Glutamatergic neuron (in vitro differentiated cells): Measurements from ENCODE around the gene CAMK2B. TPM values are rescaled to one million over a fixed set of nuclear protein-coding genes. Genes with fewer than 3 reads are reported as not detected.
"Not testable (repeated sequence)": the region's sequence is repeated elsewhere in the genome, so short reads cannot be mapped to it uniquely, and the experiment has no call there.

Experiments used
- DNase-seq: peaks from one replicate; pipeline ENCODE4 v3.0.0; 2022
- H3K27ac Mint-ChIP-seq: one replicate; pipeline ENCODE4 v1.8.0; 2020; ENCODE audit warnings: mild to moderate bottlenecking, mixed read lengths, inconsistent platforms; ENCODE audit not compliant: unreplicated experiment
- H3K27me3 Mint-ChIP-seq: one replicate; pipeline ENCODE4 v1.8.0; 2020; ENCODE audit warnings: mild to moderate bottlenecking, moderate library complexity, mixed read lengths, inconsistent platforms; ENCODE audit not compliant: unreplicated experiment
- H3K36me3 Mint-ChIP-seq: one replicate; pipeline ENCODE4 v1.8.0; 2020; ENCODE audit warnings: mild to moderate bottlenecking, mixed read lengths, inconsistent platforms; ENCODE audit not compliant: unreplicated experiment
- H3K4me1 Mint-ChIP-seq: one replicate; pipeline ENCODE4 v1.8.0; 2020; ENCODE audit warnings: mild to moderate bottlenecking, low read depth, mixed read lengths, inconsistent platforms; ENCODE audit not compliant: unreplicated experiment
- H3K4me3 Mint-ChIP-seq: one replicate; pipeline ENCODE4 v1.8.0; 2020; ENCODE audit warnings: mild to moderate bottlenecking, mixed read lengths, inconsistent platforms; ENCODE audit not compliant: unreplicated experiment
- H3K9me3 Mint-ChIP-seq: one replicate; pipeline ENCODE4 v1.8.0; 2020; ENCODE audit warnings: mild to moderate bottlenecking, moderate library complexity, mixed read lengths, inconsistent platforms; ENCODE audit not compliant: unreplicated experiment
- total RNA-seq: library from RNA; stranded (reverse); fragmentation: NEBNext Ultra II Directional; extraction: Animal tissue kit (Norgen Biotek cat#: 25700); gene quantifications from one replicate; pipeline ENCODE4 v1.2.1, GENCODE V29; 2021; ENCODE audit not compliant: unreplicated experiment
- TF ChIP-seq, protein P1 (sequence below): fragments of 200-600 bp; sonication (generic); IDR thresholded peaks from one replicate; pipeline ENCODE4 v1.5.0; 2021; ENCODE audit not compliant: partially characterized antibody, unreplicated experiment

The CAMK2B gene
- total RNA-seq, 1 donor from 2014 or later = 55.1 TPM

- Mint-ChIP-seq H3K4me1 (peaks cover 13% of the 10 kb centered on the region), H3K4me3 (no peak overlapping the region), H3K27ac (no peak overlapping the region), H3K9me3 (peaks cover 9% of the 10 kb centered on the region), H3K36me3 (peaks cover 20% of the 10 kb centered on the region), H3K27me3 (peaks cover 6% of the 10 kb centered on the region)
- TF ChIP-seq, protein P1, sequence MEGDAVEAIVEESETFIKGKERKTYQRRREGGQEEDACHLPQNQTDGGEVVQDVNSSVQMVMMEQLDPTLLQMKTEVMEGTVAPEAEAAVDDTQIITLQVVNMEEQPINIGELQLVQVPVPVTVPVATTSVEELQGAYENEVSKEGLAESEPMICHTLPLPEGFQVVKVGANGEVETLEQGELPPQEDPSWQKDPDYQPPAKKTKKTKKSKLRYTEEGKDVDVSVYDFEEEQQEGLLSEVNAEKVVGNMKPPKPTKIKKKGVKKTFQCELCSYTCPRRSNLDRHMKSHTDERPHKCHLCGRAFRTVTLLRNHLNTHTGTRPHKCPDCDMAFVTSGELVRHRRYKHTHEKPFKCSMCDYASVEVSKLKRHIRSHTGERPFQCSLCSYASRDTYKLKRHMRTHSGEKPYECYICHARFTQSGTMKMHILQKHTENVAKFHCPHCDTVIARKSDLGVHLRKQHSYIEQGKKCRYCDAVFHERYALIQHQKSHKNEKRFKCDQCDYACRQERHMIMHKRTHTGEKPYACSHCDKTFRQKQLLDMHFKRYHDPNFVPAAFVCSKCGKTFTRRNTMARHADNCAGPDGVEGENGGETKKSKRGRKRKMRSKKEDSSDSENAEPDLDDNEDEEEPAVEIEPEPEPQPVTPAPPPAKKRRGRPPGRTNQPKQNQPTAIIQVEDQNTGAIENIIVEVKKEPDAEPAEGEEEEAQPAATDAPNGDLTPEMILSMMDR = no peak
- no peak for DNase-seq
Observed at GRCh38 chr7:44172803-44173424, 152.5 kb downstream of the CAMK2B start.

- H3K4me1 Mint-ChIP-seq = peaks cover 10% of the 10 kb centered on the region
- no peak overlapping the region for H3K4me3 Mint-ChIP-seq
- peaks cover 6% of the 10 kb centered on the region for H3K27me3 Mint-ChIP-seq
- H3K36me3 Mint-ChIP-seq = peaks cover 20% of the 10 kb centered on the region
- H3K27ac Mint-ChIP-seq = no peak overlapping the region
- TF ChIP-seq, protein P1 = no peak
- H3K9me3 Mint-ChIP-seq = peaks cover 9% of the 10 kb centered on the region
- no peak for DNase-seq
Observed at GRCh38 chr7:44172352-44172751, 153.0 kb downstream of the CAMK2B start.

- H3K4me3 Mint-ChIP-seq = not testable (repeated sequence)
- H3K36me3 Mint-ChIP-seq = peaks cover 20% of the 10 kb centered on the region
Observed at GRCh38 chr7:44171901-44172300, 153.5 kb downstream of the CAMK2B start.

DNA sequence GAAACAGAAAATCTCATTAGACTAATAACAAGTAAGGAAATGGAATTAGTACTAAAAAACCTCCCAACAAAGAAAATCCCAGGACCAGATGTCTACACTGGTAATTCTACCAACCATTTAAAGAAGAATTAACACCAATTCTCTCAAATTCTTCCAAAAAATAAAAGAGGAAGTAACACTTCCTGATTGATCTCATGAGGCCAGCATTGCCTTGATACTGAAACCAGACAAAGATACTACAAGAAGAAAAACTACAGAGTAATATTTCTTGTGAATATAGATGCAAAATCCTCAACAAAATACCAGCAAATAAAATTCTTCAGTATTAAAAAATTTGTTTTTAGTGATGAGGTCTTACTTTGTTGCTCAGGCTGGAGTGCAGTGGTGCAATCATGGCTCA is 157.5 kb downstream of the CAMK2B start:
- Mint-ChIP-seq H3K9me3 (no peaks in the 10 kb centered on the region), H3K27ac (no peak overlapping the region), H3K4me1 (no peaks in the 10 kb centered on the region), H3K36me3 (peaks cover 22% of the 10 kb centered on the region), H3K4me3 (no peak overlapping the region), H3K27me3 (no peaks in the 10 kb centered on the region)
- TF ChIP-seq, protein P1 = no peak
- DNase-seq = no peak

More at GRCh38 chr7:44171901-44172300, 153.5 kb downstream of the CAMK2B start:
- H3K4me1 Mint-ChIP-seq, DNase-seq, H3K27ac Mint-ChIP-seq, H3K27me3 Mint-ChIP-seq, H3K9me3 Mint-ChIP-seq: not testable (repeated sequence)

Other genes with a start within 250 kb of the CAMK2B start
- gene POLM, start 243.1 kb downstream of the CAMK2B start, total RNA-seq = 28.8 TPM
- 35.4 TPM for gene AEBP1, start 221.2 kb downstream of the CAMK2B start, total RNA-seq
- gene POLD2, start 202.0 kb downstream of the CAMK2B start, total RNA-seq = 71.2 TPM
- 7.6 TPM for gene MYL7, start 184.3 kb downstream of the CAMK2B start, total RNA-seq
- gene GCK, start 136.2 kb downstream of the CAMK2B start, total RNA-seq = 43.9 TPM
- gene YKT6, start 124.6 kb downstream of the CAMK2B start, total RNA-seq = 178 TPM
- gene NUDCD3, start 165.1 kb upstream of the CAMK2B start, total RNA-seq = 151 TPM
- not detected for gene NPC1L1, start 215.7 kb upstream of the CAMK2B start, total RNA-seq
- 84.3 TPM for gene DDX56, start 248.3 kb upstream of the CAMK2B start, total RNA-seq